Measurements from ENCODE around the gene SCYL1. TPM values are rescaled to one million over a fixed set of nuclear protein-coding genes. Genes with fewer than 3 reads are reported as not detected.
A peak's percentile ranks its signal among the peaks of the same experiment; 100 is the strongest.

Gene SCYL1
- total and polyA plus RNA-seq, 2 experiments from 2014 or later, result 52.7 to 66.1 TPM

DNA sequence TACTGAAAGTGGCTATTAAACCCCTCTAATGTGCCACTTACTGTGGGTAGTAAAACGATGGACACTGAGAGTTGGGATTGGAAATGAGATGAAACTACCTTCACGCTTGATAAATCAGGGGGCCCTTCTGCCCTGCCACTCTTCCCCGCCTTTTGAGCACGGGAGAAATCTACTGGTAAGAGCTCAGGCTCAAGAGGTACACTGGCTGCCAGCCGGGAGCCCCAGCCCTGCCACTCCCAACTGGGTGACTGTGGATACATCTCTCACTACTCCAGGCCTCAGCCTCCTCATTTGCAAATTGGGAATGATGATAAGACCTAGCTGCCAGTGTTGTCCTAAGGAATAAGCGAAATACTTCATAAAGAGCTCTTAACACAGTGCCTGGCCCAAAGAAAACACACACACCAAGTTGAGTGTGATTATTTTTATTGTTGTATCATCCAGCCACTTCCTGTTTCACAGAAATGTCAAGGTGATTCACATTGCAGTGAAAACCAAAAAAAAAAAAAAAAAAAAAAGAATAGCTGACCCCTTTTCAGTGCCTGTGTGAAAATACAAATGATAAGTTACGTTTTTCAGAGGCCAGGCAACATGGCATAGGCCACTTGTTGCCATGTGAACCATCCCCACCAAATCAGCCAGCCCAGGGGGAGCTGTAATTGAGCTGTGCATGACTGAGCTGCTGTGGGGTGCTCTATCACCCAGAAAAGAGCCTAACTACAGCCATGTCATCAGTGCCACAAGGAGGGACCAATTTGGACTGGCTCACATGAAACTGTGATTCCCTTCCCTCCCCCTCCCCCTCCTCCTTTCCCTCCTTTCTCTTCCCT lies 41.0 kb downstream of the SCYL1 start (continued):
- TF ChIP-seq, protein P1, sequence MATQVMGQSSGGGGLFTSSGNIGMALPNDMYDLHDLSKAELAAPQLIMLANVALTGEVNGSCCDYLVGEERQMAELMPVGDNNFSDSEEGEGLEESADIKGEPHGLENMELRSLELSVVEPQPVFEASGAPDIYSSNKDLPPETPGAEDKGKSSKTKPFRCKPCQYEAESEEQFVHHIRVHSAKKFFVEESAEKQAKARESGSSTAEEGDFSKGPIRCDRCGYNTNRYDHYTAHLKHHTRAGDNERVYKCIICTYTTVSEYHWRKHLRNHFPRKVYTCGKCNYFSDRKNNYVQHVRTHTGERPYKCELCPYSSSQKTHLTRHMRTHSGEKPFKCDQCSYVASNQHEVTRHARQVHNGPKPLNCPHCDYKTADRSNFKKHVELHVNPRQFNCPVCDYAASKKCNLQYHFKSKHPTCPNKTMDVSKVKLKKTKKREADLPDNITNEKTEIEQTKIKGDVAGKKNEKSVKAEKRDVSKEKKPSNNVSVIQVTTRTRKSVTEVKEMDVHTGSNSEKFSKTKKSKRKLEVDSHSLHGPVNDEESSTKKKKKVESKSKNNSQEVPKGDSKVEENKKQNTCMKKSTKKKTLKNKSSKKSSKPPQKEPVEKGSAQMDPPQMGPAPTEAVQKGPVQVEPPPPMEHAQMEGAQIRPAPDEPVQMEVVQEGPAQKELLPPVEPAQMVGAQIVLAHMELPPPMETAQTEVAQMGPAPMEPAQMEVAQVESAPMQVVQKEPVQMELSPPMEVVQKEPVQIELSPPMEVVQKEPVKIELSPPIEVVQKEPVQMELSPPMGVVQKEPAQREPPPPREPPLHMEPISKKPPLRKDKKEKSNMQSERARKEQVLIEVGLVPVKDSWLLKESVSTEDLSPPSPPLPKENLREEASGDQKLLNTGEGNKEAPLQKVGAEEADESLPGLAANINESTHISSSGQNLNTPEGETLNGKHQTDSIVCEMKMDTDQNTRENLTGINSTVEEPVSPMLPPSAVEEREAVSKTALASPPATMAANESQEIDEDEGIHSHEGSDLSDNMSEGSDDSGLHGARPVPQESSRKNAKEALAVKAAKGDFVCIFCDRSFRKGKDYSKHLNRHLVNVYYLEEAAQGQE (IDR thresholded peaks at IDR 0.05; ENCODE audit: unreplicated experiment), result no peak
- TF ChIP-seq EZH2phosphoT487 (IDR thresholded peaks at IDR 0.05; ENCODE audit: unreplicated experiment), result no peak

DNA sequence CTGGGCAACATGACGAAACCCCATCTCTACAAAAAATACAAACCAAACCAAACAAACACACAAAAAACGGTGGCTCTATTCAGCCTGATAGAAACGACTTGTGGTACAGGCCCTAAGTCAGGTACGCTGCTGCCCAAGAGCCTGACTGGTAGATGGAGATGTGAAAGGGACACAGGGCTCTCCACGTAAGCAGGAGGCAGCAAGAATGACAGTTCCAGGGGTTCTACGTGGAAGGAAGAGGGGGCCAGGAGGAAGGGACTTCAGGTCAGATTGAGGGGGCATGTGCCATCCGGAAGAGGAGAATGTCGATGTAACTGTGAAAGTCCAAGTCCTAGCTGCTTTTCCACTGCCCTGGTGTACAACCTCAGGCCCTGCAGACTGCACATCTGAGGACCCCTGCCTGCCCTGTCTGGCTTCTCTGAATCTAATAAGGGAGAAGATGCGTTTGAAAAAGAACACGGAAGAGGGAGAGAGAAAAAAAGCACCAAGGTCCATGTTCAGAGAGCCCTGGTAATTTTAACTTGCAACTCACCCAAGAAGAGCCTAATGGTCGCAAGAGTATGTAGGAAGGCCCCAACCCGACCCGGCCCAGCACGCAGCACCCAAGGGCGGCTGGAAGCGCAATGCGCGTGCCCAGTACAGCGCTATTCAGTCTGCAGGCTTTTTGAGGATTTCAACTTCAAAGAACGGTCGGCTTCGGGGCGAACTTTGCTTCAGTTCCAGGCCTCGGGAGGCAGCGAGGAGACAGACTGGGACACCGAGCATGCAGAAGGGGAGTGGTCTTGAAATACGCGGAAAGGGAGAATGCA lies 44.5 kb downstream of the SCYL1 start:
- peaks cover 8% of the 10 kb centered on the region for H3K79me2 ChIP-seq (replicated peaks; ENCODE audit: insufficient read depth)
- H3K9me2 ChIP-seq (ENCODE audit: insufficient read depth), result no peaks in the 10 kb centered on the region
- peak overlapping the region; percentile 98 for H2AFZ ChIP-seq
- peaks cover 13% of the 10 kb centered on the region for H3K27me3 Mint-ChIP-seq (ENCODE audit: insufficient read depth, low read depth, poor library complexity)
- DNase-seq (ENCODE audit: low spot score), result no peak
- peak overlapping the region; percentile 91 for H3K4me3 ChIP-seq
- peak overlapping the region; percentile 87 for H3K27ac ChIP-seq (ENCODE audit: low read depth)
- peaks cover 9% of the 10 kb centered on the region for H3K36me3 Mint-ChIP-seq (ENCODE audit: low read depth)
- H3F3A ChIP-seq (replicated peaks; ENCODE audit: low read depth), result peaks cover 27% of the 10 kb centered on the region
- peaks cover 34% of the 10 kb centered on the region for H3K4me1 Mint-ChIP-seq
- H3K27ac Mint-ChIP-seq, result peak overlapping the region; percentile 99
- H3K4me3 Mint-ChIP-seq, result peak overlapping the region; percentile 100
- H3K4me1 ChIP-seq (ENCODE audit: insufficient read depth), result peaks cover 20% of the 10 kb centered on the region
- peaks cover 6% of the 10 kb centered on the region for H4K20me1 ChIP-seq (replicated peaks; ENCODE audit: insufficient read depth)
- peak overlapping the region; percentile 99 for H3K4me2 ChIP-seq
- no peaks in the 10 kb centered on the region for H3K9me3 Mint-ChIP-seq
- no peaks in the 10 kb centered on the region for H3K36me3 ChIP-seq (ENCODE audit: insufficient read depth)
- H3K27me3 ChIP-seq (ENCODE audit: insufficient read depth), result peaks cover 3% of the 10 kb centered on the region; the same call in 1 of the 2 replicates
- ATAC-seq, result peak; percentile 15
- TF ChIP-seq NANOG (IDR thresholded peaks at IDR 0.05; ENCODE audit: borderline replicate concordance) (no peak), ZNF114 (CRISPR knock-in tag; IDR thresholded peaks at IDR 0.05) (no peak), EZH2phosphoT487 (IDR thresholded peaks at IDR 0.05; ENCODE audit: unreplicated experiment) (no peak), STAT1 (IDR thresholded peaks at IDR 0.05; ENCODE audit: unreplicated experiment) (no peak)
- TF ChIP-seq, protein P2, sequence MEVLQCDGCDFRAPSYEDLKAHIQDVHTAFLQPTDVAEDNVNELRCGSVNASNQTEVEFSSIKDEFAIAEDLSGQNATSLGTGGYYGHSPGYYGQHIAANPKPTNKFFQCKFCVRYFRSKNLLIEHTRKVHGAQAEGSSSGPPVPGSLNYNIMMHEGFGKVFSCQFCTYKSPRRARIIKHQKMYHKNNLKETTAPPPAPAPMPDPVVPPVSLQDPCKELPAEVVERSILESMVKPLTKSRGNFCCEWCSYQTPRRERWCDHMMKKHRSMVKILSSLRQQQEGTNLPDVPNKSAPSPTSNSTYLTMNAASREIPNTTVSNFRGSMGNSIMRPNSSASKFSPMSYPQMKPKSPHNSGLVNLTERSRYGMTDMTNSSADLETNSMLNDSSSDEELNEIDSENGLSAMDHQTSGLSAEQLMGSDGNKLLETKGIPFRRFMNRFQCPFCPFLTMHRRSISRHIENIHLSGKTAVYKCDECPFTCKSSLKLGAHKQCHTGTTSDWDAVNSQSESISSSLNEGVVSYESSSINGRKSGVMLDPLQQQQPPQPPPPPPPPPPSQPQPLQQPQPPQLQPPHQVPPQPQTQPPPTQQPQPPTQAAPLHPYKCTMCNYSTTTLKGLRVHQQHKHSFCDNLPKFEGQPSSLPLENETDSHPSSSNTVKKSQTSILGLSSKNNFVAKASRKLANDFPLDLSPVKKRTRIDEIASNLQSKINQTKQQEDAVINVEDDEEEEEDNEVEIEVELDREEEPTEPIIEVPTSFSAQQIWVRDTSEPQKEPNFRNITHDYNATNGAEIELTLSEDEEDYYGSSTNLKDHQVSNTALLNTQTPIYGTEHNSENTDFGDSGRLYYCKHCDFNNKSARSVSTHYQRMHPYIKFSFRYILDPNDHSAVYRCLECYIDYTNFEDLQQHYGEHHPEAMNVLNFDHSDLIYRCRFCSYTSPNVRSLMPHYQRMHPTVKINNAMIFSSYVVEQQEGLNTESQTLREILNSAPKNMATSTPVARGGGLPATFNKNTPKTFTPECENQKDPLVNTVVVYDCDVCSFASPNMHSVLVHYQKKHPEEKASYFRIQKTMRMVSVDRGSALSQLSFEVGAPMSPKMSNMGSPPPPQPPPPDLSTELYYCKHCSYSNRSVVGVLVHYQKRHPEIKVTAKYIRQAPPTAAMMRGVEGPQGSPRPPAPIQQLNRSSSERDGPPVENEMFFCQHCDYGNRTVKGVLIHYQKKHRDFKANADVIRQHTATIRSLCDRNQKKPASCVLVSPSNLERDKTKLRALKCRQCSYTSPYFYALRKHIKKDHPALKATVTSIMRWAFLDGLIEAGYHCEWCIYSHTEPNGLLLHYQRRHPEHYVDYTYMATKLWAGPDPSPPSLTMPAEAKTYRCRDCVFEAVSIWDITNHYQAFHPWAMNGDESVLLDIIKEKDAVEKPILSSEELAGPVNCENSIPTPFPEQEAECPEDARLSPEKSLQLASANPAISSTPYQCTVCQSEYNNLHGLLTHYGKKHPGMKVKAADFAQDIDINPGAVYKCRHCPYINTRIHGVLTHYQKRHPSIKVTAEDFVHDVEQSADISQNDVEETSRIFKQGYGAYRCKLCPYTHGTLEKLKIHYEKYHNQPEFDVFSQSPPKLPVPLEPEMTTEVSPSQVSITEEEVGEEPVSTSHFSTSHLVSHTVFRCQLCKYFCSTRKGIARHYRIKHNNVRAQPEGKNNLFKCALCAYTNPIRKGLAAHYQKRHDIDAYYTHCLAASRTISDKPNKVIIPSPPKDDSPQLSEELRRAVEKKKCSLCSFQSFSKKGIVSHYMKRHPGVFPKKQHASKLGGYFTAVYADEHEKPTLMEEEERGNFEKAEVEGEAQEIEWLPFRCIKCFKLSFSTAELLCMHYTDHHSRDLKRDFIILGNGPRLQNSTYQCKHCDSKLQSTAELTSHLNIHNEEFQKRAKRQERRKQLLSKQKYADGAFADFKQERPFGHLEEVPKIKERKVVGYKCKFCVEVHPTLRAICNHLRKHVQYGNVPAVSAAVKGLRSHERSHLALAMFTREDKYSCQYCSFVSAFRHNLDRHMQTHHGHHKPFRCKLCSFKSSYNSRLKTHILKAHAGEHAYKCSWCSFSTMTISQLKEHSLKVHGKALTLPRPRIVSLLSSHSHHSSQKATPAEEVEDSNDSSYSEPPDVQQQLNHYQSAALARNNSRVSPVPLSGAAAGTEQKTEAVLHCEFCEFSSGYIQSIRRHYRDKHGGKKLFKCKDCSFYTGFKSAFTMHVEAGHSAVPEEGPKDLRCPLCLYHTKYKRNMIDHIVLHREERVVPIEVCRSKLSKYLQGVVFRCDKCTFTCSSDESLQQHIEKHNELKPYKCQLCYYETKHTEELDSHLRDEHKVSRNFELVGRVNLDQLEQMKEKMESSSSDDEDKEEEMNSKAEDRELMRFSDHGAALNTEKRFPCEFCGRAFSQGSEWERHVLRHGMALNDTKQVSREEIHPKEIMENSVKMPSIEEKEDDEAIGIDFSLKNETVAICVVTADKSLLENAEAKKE (CRISPR knock-in tag; IDR thresholded peaks at IDR 0.05), result no peak
- TF ChIP-seq, protein P1 (IDR thresholded peaks at IDR 0.05; ENCODE audit: unreplicated experiment), result no peak
- TF ChIP-seq, protein P3, sequence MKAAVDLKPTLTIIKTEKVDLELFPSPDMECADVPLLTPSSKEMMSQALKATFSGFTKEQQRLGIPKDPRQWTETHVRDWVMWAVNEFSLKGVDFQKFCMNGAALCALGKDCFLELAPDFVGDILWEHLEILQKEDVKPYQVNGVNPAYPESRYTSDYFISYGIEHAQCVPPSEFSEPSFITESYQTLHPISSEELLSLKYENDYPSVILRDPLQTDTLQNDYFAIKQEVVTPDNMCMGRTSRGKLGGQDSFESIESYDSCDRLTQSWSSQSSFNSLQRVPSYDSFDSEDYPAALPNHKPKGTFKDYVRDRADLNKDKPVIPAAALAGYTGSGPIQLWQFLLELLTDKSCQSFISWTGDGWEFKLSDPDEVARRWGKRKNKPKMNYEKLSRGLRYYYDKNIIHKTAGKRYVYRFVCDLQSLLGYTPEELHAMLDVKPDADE (IDR thresholded peaks at IDR 0.05), result no peak
